ENCODE measurements around the gene VASN. TPM values are rescaled to one million over a fixed set of nuclear protein-coding genes. Genes with fewer than 3 reads are reported as not detected.

The VASN gene
- total RNA-seq, 4 donors from 2014 or later: 9.2 to 20.2 (median 14.2) TPM

- Histone ChIP-seq H3K9me3 (no peaks in the 10 kb centered on the region), H3K36me3 (peaks cover 5 to 31% (median 6%) of the 10 kb centered on the region in 3 donors), H3K27ac (peak overlapping the region in 1 of 4 donors; percentile 93), H3K4me3 (no peak overlapping the region), H3K4me1 (peaks cover 18 to 65% (median 18%) of the 10 kb centered on the region in 3 donors), H3K27me3 (no peaks in the 10 kb centered on the region)
- 74 to 91% methylated on average over 7 of the region's 7 CpGs for WGBS, 2 donors
- TF ChIP-seq POLR2A (IDR thresholded peaks at IDR 0.05): no peak
- no peak for TF ChIP-seq CTCF (IDR thresholded peaks at IDR 0.05)
- intact Hi-C loops (cut with DNase I): no loop called here
- no peak for DNase-seq
Measured at GRCh38 chr16:4414187-4414917, 42.7 kb downstream of the VASN start.

GRCh38 chr16:4415538-4416199 is 44.0 kb downstream of the VASN start:
- Histone ChIP-seq H3K4me3 (peak overlapping the region; percentile 75 to 97 (median 88)), H3K36me3 (peaks cover 5 to 25% (median 6%) of the 10 kb centered on the region in 3 donors), H3K27ac (peak overlapping the region; percentile 83 to 93 (median 88)), H3K27me3 (no peaks in the 10 kb centered on the region), H3K4me1 (peaks cover 15 to 52% (median 16%) of the 10 kb centered on the region in 3 donors), H3K9me3 (no peaks in the 10 kb centered on the region)
- no peak for DNase-seq
- TF ChIP-seq CTCF (IDR thresholded peaks at IDR 0.05) (peak in 1 of 6 experiments; percentile 8), POLR2A (IDR thresholded peaks at IDR 0.05) (peak in 1 of 4 donors; percentile 8)
- intact Hi-C loops (cut with DNase I): no loop called here
- WGBS, 2 donors: 0 to 2% methylated on average over 6 to 15 of the region's 44 CpGs

GRCh38 chr16:4416200-4417032 is 44.8 kb downstream of the VASN start, which contains the start of gene CORO7:
TSS of gene CORO7 (minus strand) at chr16:4416596. CDS start at chr16:4416518, 78 bp downstream.
- peak; percentile 85 for DNase-seq
- H3K4me3 ChIP-seq: peak within 1 kb of the TSS; percentile 75 to 97 (median 88)
- intact Hi-C loops (cut with DNase I): no loop called here
- H3K36me3 ChIP-seq: peaks cover 5 to 19% (median 6%) of the 10 kb centered on the region in 3 donors
- H3K4me1 ChIP-seq: peaks cover 10 to 45% (median 14%) of the 10 kb centered on the region in 3 donors
- TF ChIP-seq CTCF (IDR thresholded peaks at IDR 0.05) (peak in 5 of 6 experiments; percentile 3 to 32 (median 29)), POLR2A (IDR thresholded peaks at IDR 0.05) (peak in 3 of 4 donors; percentile 27 to 87 (median 78))
- no peaks in the 10 kb centered on the region for H3K27me3 ChIP-seq
- H3K27ac ChIP-seq: peak within 1 kb of the TSS; percentile 83 to 93 (median 88)
- 0% methylated on average over 6 of the region's 92 CpGs; no CpG with 5 or more reads in 1 of the 2 donors for WGBS, 2 donors
- H3K9me3 ChIP-seq: no peaks in the 10 kb centered on the region

- Histone ChIP-seq H3K36me3 (no peaks in the 10 kb centered on the region), H3K4me3 (no peak overlapping the region), H3K9me3 (no peaks in the 10 kb centered on the region), H3K4me1 (peaks cover 10 to 31% (median 14%) of the 10 kb centered on the region in 3 donors), H3K27me3 (no peaks in the 10 kb centered on the region), H3K27ac (no peak overlapping the region)
- WGBS, 2 donors: 79 to 85% methylated on average over 7 of the region's 7 CpGs
- intact Hi-C loops (cut with DNase I): no loop called here
- TF ChIP-seq POLR2A (IDR thresholded peaks at IDR 0.05) (no peak), CTCF (IDR thresholded peaks at IDR 0.05) (no peak)
- no peak for DNase-seq
Measured at GRCh38 chr16:4419402-4419959, 47.8 kb downstream of the VASN start.
